A549 (cell line): Measurements from ENCODE around the gene MITF. TPM values are rescaled to one million over a fixed set of nuclear protein-coding genes. Genes with fewer than 3 reads are reported as not detected.
A peak's percentile ranks its signal among the peaks of the same experiment; 100 is the strongest.

Experiments
- ATAC-seq, 2 experiments: fragments of 200-7000 bp in 1 of 2; fragments of >200 bp in 1 of 2; cut with Nextera tagmentation in 1 of 2; cut with Tn5 transposase in 1 of 2; 3 replicates each; pipeline versions ENCODE4 v1.8.0 to v1.9.1; 2018 to 2020; ENCODE audit warnings: mild to moderate bottlenecking in 1 of 2, moderate library complexity in 1 of 2
- CTCF ChIA-PET: fragments of 300-600 bp; sonication (Branson Sonifier 250); formaldehyde crosslinking; extraction: SDS; loops from one replicate; lab custom pipeline; 2021; ENCODE audit warnings: antibody characterized with exemption, inconsistent platforms; lab: Yijun Ruan, JAX
- POLR2A ChIA-PET: fragments of 350-600 bp; formaldehyde crosslinking; extraction: SDS; loops from one replicate; lab custom pipeline; 2021; ENCODE audit warnings: antibody characterized with exemption, inconsistent platforms; lab: Yijun Ruan, JAX
- DNase-seq, 2 experiments: peaks; one replicate each; pipeline versions ENCODE4 v3.0.0 to v3.0.0-alpha.2; 2011 to 2016; ENCODE audit warnings: low read depth in 1 of 2, low spot score in 1 of 2
- FAIRE-seq: peaks from 2 replicates; lab custom pipeline; 2011; peaks lifted over from hg19 to GRCh38; lab: Jason Lieb, UNC
- H3K27ac ChIP-seq, 2 experiments: fragments of >200 bp; sonication (Bioruptor Twin); formaldehyde crosslinking; 3 replicates each; pipeline ENCODE4 v1.5.1; 2016 to 2017
- H3K4me1 ChIP-seq: fragments of >200 bp; sonication (Bioruptor Twin); formaldehyde crosslinking; 3 replicates; pipeline ENCODE4 v1.6.1; 2016
- H3K4me2 ChIP-seq: fragments of >200 bp; sonication (Bioruptor Twin); formaldehyde crosslinking; 3 replicates; pipeline ENCODE4 v1.6.1; 2016
- H3K4me3 ChIP-seq: fragments of >200 bp; sonication (Bioruptor Twin); formaldehyde crosslinking; 3 replicates; pipeline ENCODE4 v1.5.1; 2016
- H3K9me3 ChIP-seq: fragments of >200 bp; sonication (Bioruptor Twin); formaldehyde crosslinking; 3 replicates; pipeline ENCODE4 v1.6.1; 2016
- CBX8 ChIP-seq: fragments of 200-600 bp; sonication (generic); IDR thresholded peaks from 2 replicates; pipeline ENCODE4 v1.6.1; 2016
- CEBPB ChIP-seq, 2 experiments: fragments of >200 bp in 1 of 2; sonication (Bioruptor Twin) in 1 of 2; formaldehyde crosslinking in 1 of 2; IDR thresholded peaks; 2 replicates each; pipeline ENCODE4 v1.6.1; 2012 to 2016
- CHD2 ChIP-seq: fragments of 150-350 bp; IDR thresholded peaks from 2 replicates; pipeline ENCODE4 v1.6.1; 2014; ENCODE audit warnings: low read length; ENCODE audit not compliant: partially characterized antibody
- CHD4 ChIP-seq: fragments of 200-600 bp; sonication (generic); IDR thresholded peaks from 2 replicates; pipeline ENCODE4 v1.6.1; 2016; ENCODE audit warnings: antibody characterized with exemption, mild to moderate bottlenecking, borderline replicate concordance
- CTCF ChIP-seq: fragments of >200 bp; sonication (Bioruptor Twin); formaldehyde crosslinking; IDR thresholded peaks from 3 replicates; pipeline ENCODE4 v1.5.1; 2016
- EHF ChIP-seq: fragments of 250-450 bp; sonication (Bioruptor Pico); IDR thresholded peaks from 2 replicates; pipeline ENCODE4 v1.5.0; 2020; ENCODE audit warnings: mild to moderate bottlenecking
- EHMT2 ChIP-seq: fragments of 200-600 bp; sonication (generic); IDR thresholded peaks from 2 replicates; pipeline ENCODE4 v1.6.1; 2016; ENCODE audit warnings: antibody characterized with exemption, low read depth, mild to moderate bottlenecking, moderate library complexity
- EP300 ChIP-seq, 2 experiments: fragments of >200 bp; sonication (Bioruptor Twin); formaldehyde crosslinking; IDR thresholded peaks; 2 replicates in 1 of 2; 3 replicates in 1 of 2; pipeline ENCODE4 v1.6.1; 2016 to 2017
- FOSB ChIP-seq: fragments of 250-450 bp; sonication (Bioruptor Pico); IDR thresholded peaks from 2 replicates; pipeline ENCODE4 v1.5.0; 2020; ENCODE audit warnings: mild to moderate bottlenecking, moderate library complexity
- FOXS1 ChIP-seq: fragments of 250-450 bp; sonication (Bioruptor Pico); IDR thresholded peaks from 2 replicates; pipeline ENCODE4 v1.5.0; 2020; ENCODE audit warnings: mild to moderate bottlenecking, moderate library complexity
- HOXA7 ChIP-seq: fragments of 250-450 bp; sonication (Bioruptor Pico); IDR thresholded peaks from 2 replicates; pipeline ENCODE4 v1.5.0; 2020; ENCODE audit warnings: mild to moderate bottlenecking, moderate library complexity
- HOXB13 ChIP-seq: fragments of 250-450 bp; sonication (Bioruptor Pico); IDR thresholded peaks from 2 replicates; pipeline ENCODE4 v1.5.0; 2020; ENCODE audit warnings: low read depth, mild to moderate bottlenecking, moderate library complexity
- HOXB5 ChIP-seq: fragments of 250-450 bp; sonication (Bioruptor Pico); IDR thresholded peaks from 2 replicates; pipeline ENCODE4 v1.5.0; 2020; ENCODE audit warnings: mild to moderate bottlenecking, moderate library complexity
- JUN ChIP-seq, 2 experiments: fragments of >200 bp; sonication (Bioruptor Twin); formaldehyde crosslinking; IDR thresholded peaks; 2 replicates in 1 of 2; 3 replicates in 1 of 2; pipeline ENCODE4 v1.6.1; 2016 to 2017
- JUNB ChIP-seq: fragments of >200 bp; sonication (Bioruptor Twin); formaldehyde crosslinking; IDR thresholded peaks from 2 replicates; pipeline ENCODE4 v1.6.1; 2016
- KDM1A ChIP-seq: fragments of 200-600 bp; sonication (generic); IDR thresholded peaks from 2 replicates; pipeline ENCODE4 v1.6.1; 2016; ENCODE audit warnings: low read depth, mild to moderate bottlenecking
- KDM5A ChIP-seq: fragments of 200-600 bp; sonication (generic); IDR thresholded peaks from 2 replicates; pipeline ENCODE4 v1.6.1; 2016; ENCODE audit warnings: antibody characterized with exemption, mild to moderate bottlenecking
- MAZ ChIP-seq: fragments of 150-350 bp; IDR thresholded peaks from 2 replicates; pipeline ENCODE4 v1.6.1; 2014; ENCODE audit warnings: antibody characterized with exemption, low read depth, low read length, borderline replicate concordance
- NFE2L2 ChIP-seq: fragments of 150-350 bp; conservative IDR thresholded peaks from 2 replicates; pipeline ENCODE4 v1.6.1; 2014; ENCODE audit warnings: low read length
- NPAS2 ChIP-seq: fragments of 250-450 bp; sonication (Bioruptor Pico); IDR thresholded peaks from 2 replicates; pipeline ENCODE4 v1.8.0; 2022; ENCODE audit warnings: mild to moderate bottlenecking, moderate library complexity, borderline replicate concordance
- PBX3 ChIP-seq: IDR thresholded peaks from 2 replicates; pipeline ENCODE4 v1.6.1; 2012
- POLR2A ChIP-seq: IDR thresholded peaks from 2 replicates; pipeline ENCODE4 v1.6.1; 2012; ENCODE audit warnings: mild to moderate bottlenecking, low read length
- RCOR1 ChIP-seq: fragments of 150-350 bp; IDR thresholded peaks from 2 replicates; pipeline ENCODE4 v1.6.1; 2014; ENCODE audit warnings: antibody characterized with exemption, low read length, low read depth
- RNF2 ChIP-seq: fragments of 200-600 bp; sonication (generic); IDR thresholded peaks from 2 replicates; pipeline ENCODE4 v1.6.1; 2016; ENCODE audit warnings: low read depth, mild to moderate bottlenecking, antibody characterized with exemption, moderate library complexity, borderline replicate concordance
- SMC3 ChIP-seq: fragments of >200 bp; sonication (Bioruptor Twin); formaldehyde crosslinking; IDR thresholded peaks from 3 replicates; pipeline ENCODE4 v1.6.1; 2018; ENCODE audit warnings: inconsistent platforms
- SREBF2 ChIP-seq: fragments of 450-650 bp; IDR thresholded peaks from 2 replicates; pipeline ENCODE4 v1.6.1; 2014; ENCODE audit warnings: mild to moderate bottlenecking, moderate library complexity
- ZSCAN20 ChIP-seq: fragments of 250-450 bp; sonication (Bioruptor Pico); IDR thresholded peaks from 2 replicates; pipeline ENCODE4 v1.8.0; 2022; ENCODE audit warnings: mild to moderate bottlenecking, moderate library complexity
- WGBS: methylation state at CpG from one replicate; pipeline ENCODE4 v1.1.6; 2017; ENCODE audit errors: missing lambda C conversion rate; 5-methylcytosine and 5-hydroxymethylcytosine counted together
- polyA plus RNA-seq, 4 experiments: library from polyadenylated mRNA; depleted of rRNA in 3 of 4; stranded (reverse); fragments of >200 nt; fragmentation: RNase III in 1 of 4; extraction: RNeasy Plus Mini Kit Qiagen cat#74134 plus additional on column Dnase treatment in 1 of 4; gene quantifications; 2 replicates in 3 of 4; 3 replicates in 1 of 4; pipeline ENCODE4 v1.2.3, GENCODE V29; 2011 to 2017
- TF ChIP-seq, protein P1 (sequence below): fragments of 450-650 bp; IDR thresholded peaks from 2 replicates; pipeline ENCODE4 v1.6.1; 2014; ENCODE audit warnings: antibody characterized with exemption
- TF ChIP-seq, protein P2 (sequence below): fragments of 250-450 bp; sonication (Bioruptor Pico); IDR thresholded peaks from 2 replicates; pipeline ENCODE4 v1.5.0; 2021; ENCODE audit warnings: mild to moderate bottlenecking, moderate library complexity, borderline replicate concordance
- TF ChIP-seq, protein P3 (sequence below): fragments of 250-450 bp; sonication (Bioruptor Pico); IDR thresholded peaks from 2 replicates; pipeline ENCODE4 v1.5.0; 2020; ENCODE audit warnings: low read depth, mild to moderate bottlenecking, moderate library complexity

MITF gene
- polyA plus RNA-seq, 2 of the 4 experiments (the other 2 are of a cell fraction): 14.3 to 15.9 TPM

DNA sequence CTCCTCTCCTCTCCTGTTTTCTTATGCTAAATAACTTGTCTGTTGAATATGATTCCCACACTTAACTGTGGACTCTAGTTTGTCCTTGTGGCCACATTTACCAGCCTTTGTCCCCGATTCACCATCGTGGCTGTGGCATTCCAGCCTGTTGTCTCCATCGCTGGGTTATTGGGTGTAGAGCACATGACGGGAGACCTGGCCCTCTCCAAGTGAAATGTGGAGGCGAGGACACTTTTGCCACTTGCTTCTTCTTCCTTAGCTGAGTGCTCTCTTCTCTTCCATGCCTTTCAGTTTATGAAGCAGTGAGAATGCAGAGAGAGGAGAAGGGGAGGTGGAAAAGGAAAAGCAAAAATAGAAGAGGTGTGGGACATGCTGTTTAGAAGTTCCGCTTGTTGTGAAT lies 198.8 kb downstream of the MITF start:
- POLR2A ChIA-PET: no interaction called here

GRCh38 chr3:69938931-69939330 lies 199.7 kb downstream of the MITF start:
- no peak for ATAC-seq
- TF ChIP-seq, protein P1, sequence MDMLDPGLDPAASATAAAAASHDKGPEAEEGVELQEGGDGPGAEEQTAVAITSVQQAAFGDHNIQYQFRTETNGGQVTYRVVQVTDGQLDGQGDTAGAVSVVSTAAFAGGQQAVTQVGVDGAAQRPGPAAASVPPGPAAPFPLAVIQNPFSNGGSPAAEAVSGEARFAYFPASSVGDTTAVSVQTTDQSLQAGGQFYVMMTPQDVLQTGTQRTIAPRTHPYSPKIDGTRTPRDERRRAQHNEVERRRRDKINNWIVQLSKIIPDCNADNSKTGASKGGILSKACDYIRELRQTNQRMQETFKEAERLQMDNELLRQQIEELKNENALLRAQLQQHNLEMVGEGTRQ: no peak
- TF ChIP-seq ZSCAN20 (no peak), KDM1A (no peak), RCOR1 (no peak), PBX3 (no peak), NPAS2 (CRISPR knock-in tag) (no peak), KDM5A (no peak), HOXA7 (no peak), CHD2 (no peak), NFE2L2 (no peak), CHD4 (no peak), MAZ (no peak), EHF (CRISPR knock-in tag) (no peak)
- Histone ChIP-seq H3K4me3 (no peak overlapping the region), H3K27ac (no peak overlapping the region), H3K4me1 (peaks cover 24% of the 10 kb centered on the region), H3K9me3 (no peaks in the 10 kb centered on the region), H3K4me2 (no peak overlapping the region)
- WGBS: 97% methylated on average over 3 of the region's 3 CpGs
- no peak for DNase-seq
- CTCF ChIA-PET: interaction anchor here (0.6 to 1.6 kb wide), 3 partner anchors 10 to 248 kb away, joined by 3 to 4 read pairs (median 4); no protein-coding TSS in a partner anchor
- no peak for FAIRE-seq
- POLR2A ChIA-PET: no interaction called here

More for the DNA sequence above, 198.8 kb downstream of the MITF start:
- no peaks in the 10 kb centered on the region for H3K9me3 ChIP-seq
- H3K4me3 ChIP-seq: no peak overlapping the region
- ATAC-seq: no peak
- peaks cover 24% of the 10 kb centered on the region for H3K4me1 ChIP-seq
- H3K4me2 ChIP-seq: no peak overlapping the region
- CTCF ChIA-PET: interaction anchor here (0.9 to 1.6 kb wide), 3 partner anchors 10 to 247 kb away, joined by 3 to 4 read pairs (median 4); no protein-coding TSS in a partner anchor
- WGBS: 92% methylated on average over 6 of the region's 6 CpGs
- TF ChIP-seq KDM1A (no peak), CEBPB (IDR thresholded peaks at IDR 0.05) (no peak), JUNB (no peak)
- H3K27ac ChIP-seq: no peak overlapping the region
- DNase-seq: no peak
- no peak for FAIRE-seq

GRCh38 chr3:69941037-69941436 lies 201.8 kb downstream of the MITF start:
- WGBS: 73% methylated on average over 3 of the region's 3 CpGs
- peak overlapping the region in 1 of 2 experiments; percentile 11; a peak in 2 of 6 replicates for H3K27ac ChIP-seq
- no peak for ATAC-seq
- H3K4me3 ChIP-seq: no peak overlapping the region
- FAIRE-seq: peak; percentile 54
- H3K9me3 ChIP-seq: no peaks in the 10 kb centered on the region
- H3K4me1 ChIP-seq: peaks cover 24% of the 10 kb centered on the region
- peak overlapping the region; percentile 42; the same call in 2 of the 3 replicates for H3K4me2 ChIP-seq
- no peak for DNase-seq
- POLR2A ChIA-PET: no interaction called here
- no peak for TF ChIP-seq KDM5A
- no peak for TF ChIP-seq MAZ
- no peak for TF ChIP-seq CHD4
- TF ChIP-seq, protein P2, sequence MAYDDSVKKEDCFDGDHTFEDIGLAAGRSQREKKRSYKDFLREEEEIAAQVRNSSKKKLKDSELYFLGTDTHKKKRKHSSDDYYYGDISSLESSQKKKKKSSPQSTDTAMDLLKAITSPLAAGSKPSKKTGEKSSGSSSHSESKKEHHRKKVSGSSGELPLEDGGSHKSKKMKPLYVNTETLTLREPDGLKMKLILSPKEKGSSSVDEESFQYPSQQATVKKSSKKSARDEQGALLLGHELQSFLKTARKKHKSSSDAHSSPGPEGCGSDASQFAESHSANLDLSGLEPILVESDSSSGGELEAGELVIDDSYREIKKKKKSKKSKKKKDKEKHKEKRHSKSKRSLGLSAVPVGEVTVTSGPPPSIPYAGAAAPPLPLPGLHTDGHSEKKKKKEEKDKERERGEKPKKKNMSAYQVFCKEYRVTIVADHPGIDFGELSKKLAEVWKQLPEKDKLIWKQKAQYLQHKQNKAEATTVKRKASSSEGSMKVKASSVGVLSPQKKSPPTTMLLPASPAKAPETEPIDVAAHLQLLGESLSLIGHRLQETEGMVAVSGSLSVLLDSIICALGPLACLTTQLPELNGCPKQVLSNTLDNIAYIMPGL (CRISPR knock-in tag): no peak
- TF ChIP-seq, protein P3, sequence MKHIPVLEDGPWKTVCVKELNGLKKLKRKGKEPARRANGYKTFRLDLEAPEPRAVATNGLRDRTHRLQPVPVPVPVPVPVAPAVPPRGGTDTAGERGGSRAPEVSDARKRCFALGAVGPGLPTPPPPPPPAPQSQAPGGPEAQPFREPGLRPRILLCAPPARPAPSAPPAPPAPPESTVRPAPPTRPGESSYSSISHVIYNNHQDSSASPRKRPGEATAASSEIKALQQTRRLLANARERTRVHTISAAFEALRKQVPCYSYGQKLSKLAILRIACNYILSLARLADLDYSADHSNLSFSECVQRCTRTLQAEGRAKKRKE (CRISPR knock-in tag): no peak
- TF ChIP-seq HOXB13 (CRISPR knock-in tag): no peak
- no peak for TF ChIP-seq FOXS1
- TF ChIP-seq EP300 (IDR thresholded peaks at IDR 0.05): no peak
- TF ChIP-seq SREBF2: no peak
- TF ChIP-seq POLR2A: no peak
- no peak for TF ChIP-seq RNF2
- TF ChIP-seq SMC3: no peak
- TF ChIP-seq HOXB5: no peak
- TF ChIP-seq NFE2L2: no peak
- no peak for TF ChIP-seq FOSB
- no peak for TF ChIP-seq ZSCAN20
- no peak for TF ChIP-seq EHMT2
- no peak for TF ChIP-seq CBX8
- no peak for TF ChIP-seq JUN (IDR thresholded peaks at IDR 0.05)
- TF ChIP-seq CTCF: no peak
- TF ChIP-seq, all 56 proteins: peak for 0
- CTCF ChIA-PET: interaction anchor here (1.4 kb wide), 1 partner anchor 250 kb away, joined by 5 read pairs; no protein-coding TSS in a partner anchor
